H1 (cell line): Measurements from ENCODE around the gene CYP4V2. TPM values are rescaled to one million over a fixed set of nuclear protein-coding genes. Genes with fewer than 3 reads are reported as not detected.

Experiments
- ASH2L ChIP-seq: fragments of 200-600, 300-600 bp; sonication (generic); IDR thresholded peaks from one replicate; pipeline ENCODE4 v1.7.1; 2017; ENCODE audit warnings: low read length
- CHD2 ChIP-seq: IDR thresholded peaks from 2 replicates; pipeline ENCODE4 v1.6.1; 2012; ENCODE audit warnings: low read length, improper control_type of control experiment
- CREB1 ChIP-seq: IDR thresholded peaks from 2 replicates; pipeline ENCODE4 v1.6.1; 2012; ENCODE audit warnings: inconsistent platforms
- GTF2F1 ChIP-seq: IDR thresholded peaks from 2 replicates; pipeline ENCODE4 v1.6.1; 2012; ENCODE audit warnings: low read depth, low read length, improper control_type of control experiment, borderline replicate concordance
- RAD21 ChIP-seq, 2 experiments: IDR thresholded peaks in 1 of 2; conservative IDR thresholded peaks in 1 of 2; 2 replicates each; pipeline ENCODE4 v1.6.1; 2011; ENCODE audit warnings: low read depth in 2 of 2, low read length in 2 of 2, improper control_type of control experiment in 1 of 2, inconsistent platforms in 1 of 2, mild to moderate bottlenecking in 1 of 2, moderate library complexity in 1 of 2
- RFX5 ChIP-seq: IDR thresholded peaks from 2 replicates; pipeline ENCODE4 v1.6.1; 2011; ENCODE audit warnings: low read depth, low read length, improper control_type of control experiment, borderline replicate concordance
- SUZ12 ChIP-seq: fragments of 200-600 bp; sonication (generic); IDR thresholded peaks from 2 replicates; pipeline ENCODE4 v1.6.1; 2012; ENCODE audit warnings: mild to moderate bottlenecking, inconsistent platforms, low read length, moderate library complexity, mixed read lengths
- TAF1 ChIP-seq: IDR thresholded peaks from 2 replicates; pipeline ENCODE4 v1.6.1; 2011; ENCODE audit warnings: mild to moderate bottlenecking, low read depth, low read length
- YY1 ChIP-seq: IDR thresholded peaks from 2 replicates; pipeline ENCODE4 v1.6.1; 2011; ENCODE audit warnings: low read depth, mild to moderate bottlenecking, low read length
- polyA plus RNA-seq, 7 experiments: library from polyadenylated mRNA; depleted of rRNA in 3 of 7; stranded (reverse) in 5 of 7; unstranded in 2 of 7; fragments of >200 nt in 5 of 7; fragments of 200-250 nt in 2 of 7; gene quantifications; 1 replicate in 5 of 7; 2 replicates in 1 of 7; 4 replicates in 1 of 7; pipeline versions ENCODE4 v1.2.1 to v1.2.3, GENCODE V29; 2011 to 2013; ENCODE audit warnings: missing spikeins in 2 of 7, mixed read lengths in 2 of 7
- total RNA-seq: library from RNA; stranded (reverse); fragmentation: NEBNext Ultra II Directional; extraction: Animal tissue kit (Norgen Biotek cat#: 25700); gene quantifications from 2 replicates; pipeline ENCODE4 v1.2.1, GENCODE V29; 2021
- TF ChIP-seq, protein P1 (sequence below), 3 experiments: IDR thresholded peaks; 1 replicate in 2 of 3; 2 replicates in 1 of 3; pipeline versions ENCODE4 v1.5.1 to v1.6.1; 2011; ENCODE audit warnings: low read length in 3 of 3, mild to moderate bottlenecking in 3 of 3, inconsistent platforms in 2 of 3, low read depth in 1 of 3, moderate library complexity in 1 of 3; ENCODE audit not compliant: insufficient read depth in 1 of 3; ENCODE audit errors: control extremely low read depth in 1 of 3
- TF ChIP-seq, protein P2 (sequence below): IDR thresholded peaks from 2 replicates; pipeline ENCODE4 v1.6.1; 2011; ENCODE audit warnings: low read length, improper control_type of control experiment
- TF ChIP-seq, protein P3 (sequence below): IDR thresholded peaks from 2 replicates; pipeline ENCODE4 v1.6.1; 2012; ENCODE audit warnings: low read length, inconsistent platforms
- TF ChIP-seq, protein P4 (sequence below): IDR thresholded peaks from 2 replicates; pipeline ENCODE4 v1.6.1; 2012; ENCODE audit warnings: inconsistent platforms

Gene CYP4V2
- total and polyA plus RNA-seq, 2 of the 8 experiments (the other 6 are each of a cell fraction or from before 2014, with no cell fraction given): 0.65 to 1.0 TPM

DNA sequence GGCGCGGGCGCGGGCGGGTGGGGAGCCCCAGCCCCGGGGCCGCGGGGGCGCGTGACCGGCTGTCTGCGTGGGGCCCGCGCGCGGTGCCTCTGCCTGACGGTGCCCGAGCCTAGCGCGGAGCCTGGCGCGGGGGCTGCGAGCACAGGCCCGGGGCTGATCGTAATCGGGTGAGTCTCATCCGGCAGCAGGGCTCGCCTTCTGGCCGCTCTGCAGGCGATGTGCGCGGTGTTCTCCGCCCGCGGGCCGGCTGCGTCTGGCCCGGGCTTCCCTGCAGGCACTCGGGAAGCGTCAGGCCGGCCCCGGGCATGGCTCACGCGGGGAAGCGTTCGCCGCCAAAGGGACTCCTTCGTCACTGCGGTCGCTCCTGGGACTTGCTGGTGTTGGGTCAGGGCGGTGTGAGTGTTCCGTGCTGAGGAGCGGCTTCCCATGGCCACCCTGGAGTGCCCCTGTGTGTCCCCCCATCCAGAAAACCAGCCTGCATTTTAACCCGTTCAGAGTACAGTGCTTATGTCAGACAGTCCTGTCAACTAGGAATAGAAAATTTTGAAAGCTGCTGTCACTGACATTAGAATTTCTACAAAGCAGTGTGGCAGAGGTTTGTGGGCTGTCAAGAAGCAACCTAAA, 46.3 kb upstream of the CYP4V2 start (continued):
- TF ChIP-seq, protein P1, sequence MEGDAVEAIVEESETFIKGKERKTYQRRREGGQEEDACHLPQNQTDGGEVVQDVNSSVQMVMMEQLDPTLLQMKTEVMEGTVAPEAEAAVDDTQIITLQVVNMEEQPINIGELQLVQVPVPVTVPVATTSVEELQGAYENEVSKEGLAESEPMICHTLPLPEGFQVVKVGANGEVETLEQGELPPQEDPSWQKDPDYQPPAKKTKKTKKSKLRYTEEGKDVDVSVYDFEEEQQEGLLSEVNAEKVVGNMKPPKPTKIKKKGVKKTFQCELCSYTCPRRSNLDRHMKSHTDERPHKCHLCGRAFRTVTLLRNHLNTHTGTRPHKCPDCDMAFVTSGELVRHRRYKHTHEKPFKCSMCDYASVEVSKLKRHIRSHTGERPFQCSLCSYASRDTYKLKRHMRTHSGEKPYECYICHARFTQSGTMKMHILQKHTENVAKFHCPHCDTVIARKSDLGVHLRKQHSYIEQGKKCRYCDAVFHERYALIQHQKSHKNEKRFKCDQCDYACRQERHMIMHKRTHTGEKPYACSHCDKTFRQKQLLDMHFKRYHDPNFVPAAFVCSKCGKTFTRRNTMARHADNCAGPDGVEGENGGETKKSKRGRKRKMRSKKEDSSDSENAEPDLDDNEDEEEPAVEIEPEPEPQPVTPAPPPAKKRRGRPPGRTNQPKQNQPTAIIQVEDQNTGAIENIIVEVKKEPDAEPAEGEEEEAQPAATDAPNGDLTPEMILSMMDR (IDR thresholded peaks at IDR 0.05; ENCODE audit: control extremely low read depth in 1 of 3, insufficient read depth in 1 of 3, low read depth in 1 of 3, low read length in 3 of 3): no peak
- TF ChIP-seq CHD2 (no peak), CREB1 (no peak), TAF1 (0 out of 2 replicates have a peak, but pooled peaks have one; percentile 22), YY1 (no peak), ASH2L (no peak), RAD21 (IDR thresholded peaks at IDR 0.05 in 1 of 2, conservative IDR thresholded peaks at IDR 0.05 in 1 of 2; ENCODE audit: low read depth in 2 of 2, low read length in 2 of 2) (no peak), RFX5 (no peak), GTF2F1 (no peak), SUZ12 (peak; percentile 55; the same call in 1 of the 2 replicates)
- TF ChIP-seq, protein P2, sequence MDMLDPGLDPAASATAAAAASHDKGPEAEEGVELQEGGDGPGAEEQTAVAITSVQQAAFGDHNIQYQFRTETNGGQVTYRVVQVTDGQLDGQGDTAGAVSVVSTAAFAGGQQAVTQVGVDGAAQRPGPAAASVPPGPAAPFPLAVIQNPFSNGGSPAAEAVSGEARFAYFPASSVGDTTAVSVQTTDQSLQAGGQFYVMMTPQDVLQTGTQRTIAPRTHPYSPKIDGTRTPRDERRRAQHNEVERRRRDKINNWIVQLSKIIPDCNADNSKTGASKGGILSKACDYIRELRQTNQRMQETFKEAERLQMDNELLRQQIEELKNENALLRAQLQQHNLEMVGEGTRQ: no peak
- TF ChIP-seq, protein P3, sequence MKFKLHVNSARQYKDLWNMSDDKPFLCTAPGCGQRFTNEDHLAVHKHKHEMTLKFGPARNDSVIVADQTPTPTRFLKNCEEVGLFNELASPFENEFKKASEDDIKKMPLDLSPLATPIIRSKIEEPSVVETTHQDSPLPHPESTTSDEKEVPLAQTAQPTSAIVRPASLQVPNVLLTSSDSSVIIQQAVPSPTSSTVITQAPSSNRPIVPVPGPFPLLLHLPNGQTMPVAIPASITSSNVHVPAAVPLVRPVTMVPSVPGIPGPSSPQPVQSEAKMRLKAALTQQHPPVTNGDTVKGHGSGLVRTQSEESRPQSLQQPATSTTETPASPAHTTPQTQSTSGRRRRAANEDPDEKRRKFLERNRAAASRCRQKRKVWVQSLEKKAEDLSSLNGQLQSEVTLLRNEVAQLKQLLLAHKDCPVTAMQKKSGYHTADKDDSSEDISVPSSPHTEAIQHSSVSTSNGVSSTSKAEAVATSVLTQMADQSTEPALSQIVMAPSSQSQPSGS: no peak
- TF ChIP-seq, protein P4, sequence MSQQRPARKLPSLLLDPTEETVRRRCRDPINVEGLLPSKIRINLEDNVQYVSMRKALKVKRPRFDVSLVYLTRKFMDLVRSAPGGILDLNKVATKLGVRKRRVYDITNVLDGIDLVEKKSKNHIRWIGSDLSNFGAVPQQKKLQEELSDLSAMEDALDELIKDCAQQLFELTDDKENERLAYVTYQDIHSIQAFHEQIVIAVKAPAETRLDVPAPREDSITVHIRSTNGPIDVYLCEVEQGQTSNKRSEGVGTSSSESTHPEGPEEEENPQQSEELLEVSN: no peak
- TF ChIP-seq, all 59 proteins: peak for 4
